Measurements from ENCODE around the gene NAB2.

The NAB2 gene

GRCh38 chr12:57139796-57140649, 51.1 kb downstream of the NAB2 start:
- no peak overlapping the region for H4K8ac ChIP-seq (ENCODE audit: low read depth, low read length)
- no peak overlapping the region for H3K56ac ChIP-seq (ENCODE audit: low read length)
- no peak overlapping the region for H3K9ac ChIP-seq (ENCODE audit: low read length)
- peaks cover 7% of the 10 kb centered on the region for H3K79me1 ChIP-seq (ENCODE audit: low read length)
- H3K23ac ChIP-seq (ENCODE audit: low read length) = no peak overlapping the region
- H2BK5ac ChIP-seq (ENCODE audit: low read length) = no peak overlapping the region
- H4K5ac ChIP-seq (ENCODE audit: low read length) = no peak overlapping the region
- peaks cover 12% of the 10 kb centered on the region for H3K36me3 ChIP-seq (ENCODE audit: control insufficient read depth, insufficient read depth, low read length)
- H3K27me3 ChIP-seq (ENCODE audit: insufficient read depth, low read length, poor library complexity) = no peaks in the 10 kb centered on the region
- no peak overlapping the region for H2AK5ac ChIP-seq (ENCODE audit: low read length)
- H3K79me2 ChIP-seq (ENCODE audit: control insufficient read depth, insufficient read depth, low read length) = peaks cover 9% of the 10 kb centered on the region
- H3K27ac ChIP-seq (ENCODE audit: low read depth, low read length) = no peak overlapping the region
- no peak overlapping the region for H3K4me2 ChIP-seq (ENCODE audit: low read length)
- H3K4me1 ChIP-seq (ENCODE audit: control insufficient read depth, low read depth, low read length) = peaks cover 5% of the 10 kb centered on the region
- H2BK15ac ChIP-seq (replicated peaks; ENCODE audit: low read depth) = no peak overlapping the region
- no peak overlapping the region for H2BK120ac ChIP-seq (ENCODE audit: low read depth, low read length)
- no peak for DNase-seq
- WGBS (ENCODE audit: extremely low coverage, insufficient coverage, low lambda C conversion rate) = no CpG with 5 or more reads among the region's 6 CpGs
- no peak overlapping the region for H3K4ac ChIP-seq (ENCODE audit: low read depth, low read length)
- H3K4me3 ChIP-seq (ENCODE audit: low read length) = no peak overlapping the region
- no peak overlapping the region for H3K18ac ChIP-seq (ENCODE audit: low read length)

DNA sequence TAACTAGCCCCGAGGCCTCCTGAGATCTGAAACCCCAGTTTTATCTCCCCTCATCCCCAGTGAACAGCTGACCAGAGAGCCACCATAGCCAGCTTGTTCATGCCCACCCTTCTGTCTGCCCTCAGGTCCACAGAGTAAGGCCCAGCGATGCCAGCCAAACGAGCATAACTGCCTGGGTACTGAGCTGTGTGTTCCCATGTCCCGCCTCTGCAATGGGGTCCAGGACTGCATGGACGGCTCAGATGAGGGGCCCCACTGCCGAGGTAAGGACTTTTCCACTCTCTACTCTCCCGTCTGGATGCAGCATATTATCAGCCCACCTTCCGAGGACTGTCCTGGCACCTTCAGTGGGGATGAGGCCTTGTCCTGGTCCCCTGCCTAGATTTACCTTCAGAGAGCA, 52.3 kb downstream of the NAB2 start:
- Histone ChIP-seq H4K5ac (ENCODE audit: low read length) (no peak overlapping the region), H3K9ac (ENCODE audit: low read length) (no peak overlapping the region), H3K36me3 (ENCODE audit: control insufficient read depth, insufficient read depth, low read length) (peaks cover 15% of the 10 kb centered on the region), H3K27ac (ENCODE audit: low read depth, low read length) (no peak overlapping the region), H3K27me3 (ENCODE audit: insufficient read depth, low read length, poor library complexity) (no peaks in the 10 kb centered on the region), H3K4me1 (ENCODE audit: control insufficient read depth, low read depth, low read length) (no peaks in the 10 kb centered on the region), H4K8ac (ENCODE audit: low read depth, low read length) (no peak overlapping the region), H3K79me2 (ENCODE audit: control insufficient read depth, insufficient read depth, low read length) (peaks cover 5% of the 10 kb centered on the region), H2AK5ac (ENCODE audit: low read length) (no peak overlapping the region), H2BK5ac (ENCODE audit: low read length) (no peak overlapping the region), H3K4ac (ENCODE audit: low read depth, low read length) (no peak overlapping the region), H3K4me2 (ENCODE audit: low read length) (no peak overlapping the region), H3K56ac (ENCODE audit: low read length) (no peak overlapping the region), H3K23ac (ENCODE audit: low read length) (no peak overlapping the region), H3K4me3 (ENCODE audit: low read length) (no peak overlapping the region), H2BK15ac (replicated peaks; ENCODE audit: low read depth) (no peak overlapping the region), H2BK120ac (ENCODE audit: low read depth, low read length) (no peak overlapping the region), H3K18ac (ENCODE audit: low read length) (no peak overlapping the region), H3K79me1 (ENCODE audit: low read length) (peaks cover 7% of the 10 kb centered on the region)
- no peak for DNase-seq
- WGBS (ENCODE audit: extremely low coverage, insufficient coverage, low lambda C conversion rate) = no CpG with 5 or more reads among the region's 8 CpGs

DNA sequence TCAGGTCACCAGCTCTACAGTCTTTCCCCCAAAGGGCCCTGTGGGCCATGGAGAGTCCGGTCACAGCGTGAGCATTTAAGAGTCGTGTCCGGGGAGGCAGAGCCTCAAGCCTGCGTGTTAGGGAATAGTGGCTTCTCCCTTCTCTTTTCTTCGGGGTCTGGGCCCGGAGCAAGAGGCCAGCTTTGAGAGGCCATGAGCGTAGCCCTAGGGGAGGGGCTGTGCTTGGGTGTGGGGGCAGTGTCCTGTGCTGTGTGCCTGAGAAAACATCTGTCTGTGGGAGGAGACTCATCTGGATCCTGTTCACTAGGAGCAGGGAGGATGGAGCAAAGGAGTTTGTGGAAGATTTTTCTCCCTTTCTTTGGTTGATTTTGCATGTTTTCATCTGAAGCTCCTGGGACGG, 53.2 kb downstream of the NAB2 start:
- Histone ChIP-seq H3K23ac (ENCODE audit: low read length) (no peak overlapping the region), H3K56ac (ENCODE audit: low read length) (no peak overlapping the region), H3K4ac (ENCODE audit: low read depth, low read length) (no peak overlapping the region), H3K36me3 (ENCODE audit: control insufficient read depth, insufficient read depth, low read length) (peaks cover 17% of the 10 kb centered on the region), H2BK120ac (ENCODE audit: low read depth, low read length) (no peak overlapping the region), H3K4me3 (ENCODE audit: low read length) (no peak overlapping the region), H4K5ac (ENCODE audit: low read length) (no peak overlapping the region), H4K8ac (ENCODE audit: low read depth, low read length) (no peak overlapping the region), H3K79me2 (ENCODE audit: control insufficient read depth, insufficient read depth, low read length) (no peaks in the 10 kb centered on the region), H3K27me3 (ENCODE audit: insufficient read depth, low read length, poor library complexity) (no peaks in the 10 kb centered on the region), H3K18ac (ENCODE audit: low read length) (no peak overlapping the region), H2BK5ac (ENCODE audit: low read length) (no peak overlapping the region), H3K4me2 (ENCODE audit: low read length) (no peak overlapping the region), H3K27ac (ENCODE audit: low read depth, low read length) (no peak overlapping the region), H2BK15ac (replicated peaks; ENCODE audit: low read depth) (no peak overlapping the region), H3K4me1 (ENCODE audit: control insufficient read depth, low read depth, low read length) (no peaks in the 10 kb centered on the region), H2AK5ac (ENCODE audit: low read length) (no peak overlapping the region), H3K9ac (ENCODE audit: low read length) (no peak overlapping the region), H3K79me1 (ENCODE audit: low read length) (peaks cover 2% of the 10 kb centered on the region)
- DNase-seq = no peak
- no CpG with 5 or more reads among the region's 9 CpGs for WGBS (ENCODE audit: extremely low coverage, insufficient coverage, low lambda C conversion rate)

- Histone ChIP-seq H2AK5ac (ENCODE audit: low read length) (no peak overlapping the region), H3K4me1 (ENCODE audit: control insufficient read depth, low read depth, low read length) (no peaks in the 10 kb centered on the region), H3K23ac (ENCODE audit: low read length) (no peak overlapping the region), H3K36me3 (ENCODE audit: control insufficient read depth, insufficient read depth, low read length) (peaks cover 17% of the 10 kb centered on the region), H4K5ac (ENCODE audit: low read length) (no peak overlapping the region), H3K4ac (ENCODE audit: low read depth, low read length) (no peak overlapping the region), H3K56ac (ENCODE audit: low read length) (no peak overlapping the region), H3K79me2 (ENCODE audit: control insufficient read depth, insufficient read depth, low read length) (no peaks in the 10 kb centered on the region), H2BK5ac (ENCODE audit: low read length) (no peak overlapping the region), H3K27ac (ENCODE audit: low read depth, low read length) (no peak overlapping the region), H4K8ac (ENCODE audit: low read depth, low read length) (no peak overlapping the region), H3K27me3 (ENCODE audit: insufficient read depth, low read length, poor library complexity) (no peaks in the 10 kb centered on the region), H3K79me1 (ENCODE audit: low read length) (peaks cover 1% of the 10 kb centered on the region), H3K4me3 (ENCODE audit: low read length) (no peak overlapping the region), H2BK15ac (replicated peaks; ENCODE audit: low read depth) (no peak overlapping the region), H3K4me2 (ENCODE audit: low read length) (no peak overlapping the region), H3K9ac (ENCODE audit: low read length) (no peak overlapping the region), H3K18ac (ENCODE audit: low read length) (no peak overlapping the region), H2BK120ac (ENCODE audit: low read depth, low read length) (no peak overlapping the region)
- no peak for DNase-seq
- no CpG with 5 or more reads among the region's 7 CpGs for WGBS (ENCODE audit: extremely low coverage, insufficient coverage, low lambda C conversion rate)
Measured at GRCh38 chr12:57142727-57143126, 53.8 kb downstream of the NAB2 start.

DNA sequence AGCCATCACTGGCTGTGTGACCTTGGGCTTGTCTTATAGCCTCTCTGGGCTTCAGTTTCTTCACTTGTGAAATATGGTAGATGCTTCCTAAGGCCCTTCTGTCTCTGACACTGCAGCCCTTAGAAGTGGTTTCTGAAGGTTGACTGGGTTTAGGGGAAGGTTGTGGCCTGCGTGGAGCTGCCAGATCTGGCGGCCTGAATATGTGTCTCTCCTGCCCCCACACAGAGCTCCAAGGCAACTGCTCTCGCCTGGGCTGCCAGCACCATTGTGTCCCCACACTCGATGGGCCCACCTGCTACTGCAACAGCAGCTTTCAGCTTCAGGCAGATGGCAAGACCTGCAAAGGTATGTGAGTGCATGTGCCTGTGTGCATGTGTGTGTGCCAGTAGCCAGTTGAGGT, 54.5 kb downstream of the NAB2 start:
- Histone ChIP-seq H3K79me2 (ENCODE audit: control insufficient read depth, insufficient read depth, low read length) (no peaks in the 10 kb centered on the region), H3K56ac (ENCODE audit: low read length) (no peak overlapping the region), H3K23ac (ENCODE audit: low read length) (no peak overlapping the region), H2AK5ac (ENCODE audit: low read length) (no peak overlapping the region), H4K8ac (ENCODE audit: low read depth, low read length) (no peak overlapping the region), H3K27ac (ENCODE audit: low read depth, low read length) (no peak overlapping the region), H2BK5ac (ENCODE audit: low read length) (no peak overlapping the region), H3K79me1 (ENCODE audit: low read length) (no peaks in the 10 kb centered on the region), H3K18ac (ENCODE audit: low read length) (no peak overlapping the region), H2BK120ac (ENCODE audit: low read depth, low read length) (no peak overlapping the region), H3K36me3 (ENCODE audit: control insufficient read depth, insufficient read depth, low read length) (peaks cover 16% of the 10 kb centered on the region), H3K4me1 (ENCODE audit: control insufficient read depth, low read depth, low read length) (no peaks in the 10 kb centered on the region), H3K9ac (ENCODE audit: low read length) (no peak overlapping the region), H3K4ac (ENCODE audit: low read depth, low read length) (no peak overlapping the region), H3K4me3 (ENCODE audit: low read length) (no peak overlapping the region), H4K5ac (ENCODE audit: low read length) (no peak overlapping the region), H3K27me3 (ENCODE audit: insufficient read depth, low read length, poor library complexity) (no peaks in the 10 kb centered on the region), H3K4me2 (ENCODE audit: low read length) (no peak overlapping the region), H2BK15ac (replicated peaks; ENCODE audit: low read depth) (no peak overlapping the region)
- no peak for DNase-seq
- no CpG with 5 or more reads among the region's 4 CpGs for WGBS (ENCODE audit: extremely low coverage, insufficient coverage, low lambda C conversion rate)
